DOHH2 (cell line): Measurements from ENCODE around the gene GALNT17.
"Not testable (repeated sequence)": the region's sequence is repeated elsewhere in the genome, so short reads cannot be mapped to it uniquely, and the experiment has no call there.

ENCODE experiments used
- H3F3A ChIP-seq: fragments of 200-600 bp; sonication (generic), shearing (Covaris generic); 2 replicates; pipeline ENCODE4 v1.6.0; 2016; ENCODE audit warnings: antibody characterized with exemption, mild to moderate bottlenecking; ENCODE audit not compliant: control insufficient read depth, insufficient read depth
- H3K27ac ChIP-seq: fragments of 200-600 bp; sonication (generic); 2 replicates; pipeline ENCODE4 v1.5.1; 2014; ENCODE audit warnings: low read depth, mild to moderate bottlenecking, low read length, moderate library complexity
- H3K27me3 ChIP-seq: fragments of 200-600 bp; sonication (generic); 2 replicates; pipeline ENCODE4 v1.6.1; 2014; ENCODE audit warnings: mild to moderate bottlenecking, low read length, mixed read lengths; ENCODE audit not compliant: control insufficient read depth
- H3K36me3 ChIP-seq: fragments of 200-600 bp; sonication (generic); 2 replicates; pipeline ENCODE4 v1.6.1; 2014; ENCODE audit warnings: mild to moderate bottlenecking, low read length, moderate library complexity, mixed read lengths; ENCODE audit not compliant: control insufficient read depth
- H3K4me1 ChIP-seq: fragments of 200-600 bp; sonication (generic); 2 replicates; pipeline ENCODE4 v1.6.1; 2014; ENCODE audit warnings: mild to moderate bottlenecking, low read length, mixed read lengths; ENCODE audit not compliant: control insufficient read depth
- H3K4me2 ChIP-seq: fragments of 200-600 bp; sonication (generic); 2 replicates; pipeline ENCODE4 v1.6.0; 2014; ENCODE audit warnings: mild to moderate bottlenecking, low read length, moderate library complexity
- H3K4me3 ChIP-seq: fragments of 200-600 bp; sonication (generic); 2 replicates; pipeline ENCODE4 v1.5.1; 2014; ENCODE audit warnings: mild to moderate bottlenecking, low read length, mixed read lengths
- H3K79me2 ChIP-seq: fragments of 200-600 bp; sonication (generic); 2 replicates; pipeline ENCODE4 v1.6.1; 2014; ENCODE audit warnings: mild to moderate bottlenecking, low read length, mixed read lengths; ENCODE audit not compliant: control insufficient read depth
- H3K9me2 ChIP-seq: fragments of 200-600 bp; sonication (generic); replicated peaks from 2 replicates; pipeline ENCODE4 v1.6.1; 2014; ENCODE audit warnings: mild to moderate bottlenecking, low read length, mixed read lengths; ENCODE audit not compliant: control insufficient read depth
- H3K9me3 ChIP-seq: fragments of 200-600 bp; sonication (generic); 2 replicates; pipeline ENCODE4 v1.6.1; 2014; ENCODE audit warnings: antibody characterized with exemption, low read length, mixed read lengths; ENCODE audit not compliant: control insufficient read depth, insufficient read depth
- H4K20me1 ChIP-seq: fragments of 200-600 bp; sonication (generic); 2 replicates; pipeline ENCODE4 v1.6.0; 2014; ENCODE audit warnings: low read depth, mild to moderate bottlenecking, antibody characterized with exemption, low read length, moderate library complexity; ENCODE audit not compliant: control insufficient read depth, insufficient read depth
- CTCF ChIP-seq: fragments of 200-600 bp; sonication (generic); IDR thresholded peaks from one replicate; pipeline ENCODE4 v1.5.1; 2014; ENCODE audit warnings: antibody characterized with exemption, mild to moderate bottlenecking, low read depth, low read length; ENCODE audit not compliant: poor library complexity, severe bottlenecking
- EZH2phosphoT487 ChIP-seq: fragments of 200-600 bp; sonication (generic); IDR thresholded peaks from 2 replicates; pipeline ENCODE4 v1.6.1; 2017; ENCODE audit warnings: borderline replicate concordance, mild to moderate bottlenecking, antibody characterized with exemption, low read length, moderate library complexity, mixed read lengths

The GALNT17 gene

GRCh38 chr7:71210220-71210619, 78.3 kb downstream of the GALNT17 start:
- Histone ChIP-seq H3F3A (no peaks in the 10 kb centered on the region), H3K4me2 (no peak overlapping the region), H3K79me2 (no peaks in the 10 kb centered on the region), H4K20me1 (no peaks in the 10 kb centered on the region), H3K9me2 (no peaks in the 10 kb centered on the region), H3K4me1 (no peaks in the 10 kb centered on the region), H3K27ac (no peak overlapping the region), H3K36me3 (no peaks in the 10 kb centered on the region), H3K9me3 (no peaks in the 10 kb centered on the region), H3K4me3 (no peak overlapping the region), H3K27me3 (no peaks in the 10 kb centered on the region)
- TF ChIP-seq CTCF = no peak
- TF ChIP-seq EZH2phosphoT487 = no peak

- peak; percentile 9 for TF ChIP-seq CTCF
- not testable (repeated sequence) for H3K9me2 ChIP-seq
These were observed 80.5 kb downstream of the GALNT17 start for GRCh38 chr7:71212433-71212832.

GRCh38 chr7:71216211-71216610, 84.3 kb downstream of the GALNT17 start:
- H4K20me1 ChIP-seq = no peaks in the 10 kb centered on the region
- no peaks in the 10 kb centered on the region for H3K9me3 ChIP-seq
- H3K79me2 ChIP-seq = no peaks in the 10 kb centered on the region
- H3K4me3 ChIP-seq = no peak overlapping the region
- no peaks in the 10 kb centered on the region for H3K4me1 ChIP-seq
- no peak overlapping the region for H3K4me2 ChIP-seq
- no peaks in the 10 kb centered on the region for H3F3A ChIP-seq
- H3K27ac ChIP-seq = no peak overlapping the region
- H3K36me3 ChIP-seq = no peaks in the 10 kb centered on the region
- H3K9me2 ChIP-seq = no peaks in the 10 kb centered on the region; the same call in 1 of the 2 replicates
- TF ChIP-seq EZH2phosphoT487 (no peak), CTCF (no peak)
- no peaks in the 10 kb centered on the region for H3K27me3 ChIP-seq

More at GRCh38 chr7:71212433-71212832, 80.5 kb downstream of the GALNT17 start:
- H3F3A ChIP-seq, H3K4me2 ChIP-seq, H3K27me3 ChIP-seq, H3K4me3 ChIP-seq, H4K20me1 ChIP-seq, H3K4me1 ChIP-seq, H3K79me2 ChIP-seq, H3K9me3 ChIP-seq, H3K27ac ChIP-seq, H3K36me3 ChIP-seq: not testable (repeated sequence)
